SK-N-SH treated with all-trans-retinoic acid at 6 μM for 48 hours (cell line): ENCODE data around the gene PHF2.
A peak's percentile ranks its signal among the peaks of the same experiment; 100 is the strongest.

Experiments
- ATAC-seq: fragments of 200-7000 bp; cut with Tn5 transposase; 3 replicates; pipeline ENCODE4 v1.9.1; 2020; ENCODE audit warnings: mild to moderate bottlenecking, moderate library complexity
- ARNTL ChIP-seq: fragments of 450-650 bp; formaldehyde crosslinking; IDR thresholded peaks from 2 replicates; pipeline ENCODE4 v1.5.0; 2020; ENCODE audit warnings: low read depth, mild to moderate bottlenecking, moderate library complexity, borderline replicate concordance
- CSDC2 ChIP-seq: fragments of 250-450 bp; sonication (Bioruptor Pico); IDR thresholded peaks from 2 replicates; pipeline ENCODE4 v1.5.0; 2020; ENCODE audit warnings: mild to moderate bottlenecking, moderate library complexity
- CSRNP3 ChIP-seq: fragments of 250-450 bp; sonication (Bioruptor Pico); IDR thresholded peaks from 2 replicates; pipeline ENCODE4 v1.5.1; 2021; ENCODE audit warnings: mild to moderate bottlenecking, moderate library complexity
- ESRRG ChIP-seq: fragments of 250-450 bp; sonication (Bioruptor Pico); IDR thresholded peaks from 2 replicates; pipeline ENCODE4 v1.6.1; 2021; ENCODE audit warnings: mild to moderate bottlenecking
- GLIS3 ChIP-seq: fragments of 250-450 bp; sonication (Bioruptor Pico); IDR thresholded peaks from 2 replicates; pipeline ENCODE4 v1.5.0; 2020; ENCODE audit warnings: mild to moderate bottlenecking, moderate library complexity
- OSR1 ChIP-seq: fragments of 250-450 bp; sonication (Bioruptor Pico); IDR thresholded peaks from 2 replicates; pipeline ENCODE4 v1.8.0; 2022; ENCODE audit warnings: moderate library complexity, mild to moderate bottlenecking, inconsistent platforms
- POU6F1 ChIP-seq: fragments of 250-450 bp; sonication (Bioruptor Pico); IDR thresholded peaks from 2 replicates; pipeline ENCODE4 v1.8.0; 2021; ENCODE audit warnings: low read depth, mild to moderate bottlenecking, moderate library complexity, borderline replicate concordance
- PPARA ChIP-seq: fragments of 250-450 bp; sonication (Bioruptor Pico); IDR thresholded peaks from 2 replicates; pipeline ENCODE4 v1.5.0; 2020; ENCODE audit warnings: mild to moderate bottlenecking, borderline replicate concordance
- RARB ChIP-seq: fragments of 250-450 bp; sonication (Bioruptor Pico); IDR thresholded peaks from 2 replicates; pipeline ENCODE4 v1.8.0; 2021; ENCODE audit warnings: mild to moderate bottlenecking, moderate library complexity
- SNAI2 ChIP-seq: fragments of 250-450 bp; sonication (Bioruptor Pico); IDR thresholded peaks from 2 replicates; pipeline ENCODE4 v1.5.0; 2020; ENCODE audit warnings: mild to moderate bottlenecking, moderate library complexity
- TCF4 ChIP-seq: fragments of 250-450 bp; sonication (Bioruptor Pico); IDR thresholded peaks from 2 replicates; pipeline ENCODE4 v1.8.0; 2021; ENCODE audit warnings: mild to moderate bottlenecking, moderate library complexity, borderline replicate concordance
- TSHZ2 ChIP-seq: fragments of 250-450 bp; sonication (Bioruptor Pico); IDR thresholded peaks from 2 replicates; pipeline ENCODE4 v1.5.0; 2020; ENCODE audit warnings: mild to moderate bottlenecking, moderate library complexity
- ZC3H10 ChIP-seq: fragments of 250-450 bp; sonication (Bioruptor Pico); IDR thresholded peaks from 2 replicates; pipeline ENCODE4 v1.5.1; 2021; ENCODE audit warnings: mild to moderate bottlenecking, moderate library complexity
- ZFP30 ChIP-seq: fragments of 450-650 bp; formaldehyde crosslinking; IDR thresholded peaks from 2 replicates; pipeline ENCODE4 v1.5.0; 2022; ENCODE audit warnings: mild to moderate bottlenecking, moderate library complexity
- ZNF565 ChIP-seq: fragments of 450-650 bp; formaldehyde crosslinking; conservative IDR thresholded peaks from 2 replicates; pipeline ENCODE4 v1.5.0; 2020; ENCODE audit warnings: low read depth, mild to moderate bottlenecking, moderate library complexity
- ZNF70 ChIP-seq: fragments of 450-650 bp; formaldehyde crosslinking; IDR thresholded peaks from 2 replicates; pipeline ENCODE4 v1.5.0; 2020; ENCODE audit warnings: mild to moderate bottlenecking, moderate library complexity
- TF ChIP-seq, protein P1 (sequence below): fragments of 250-450 bp; sonication (Bioruptor Pico); IDR thresholded peaks from 2 replicates; pipeline ENCODE4 v1.8.0; 2020; ENCODE audit warnings: mild to moderate bottlenecking, moderate library complexity, borderline replicate concordance

PHF2 gene

GRCh38 chr9:93668261-93668871 is 92.0 kb downstream of the PHF2 start:
- no peak for ATAC-seq
- TF ChIP-seq POU6F1 (CRISPR knock-in tag) (no peak), ZFP30 (no peak), PPARA (no peak), ESRRG (CRISPR knock-in tag) (no peak), ZNF565 (CRISPR knock-in tag) (no peak), OSR1 (CRISPR knock-in tag) (no peak)
- TF ChIP-seq, protein P1, sequence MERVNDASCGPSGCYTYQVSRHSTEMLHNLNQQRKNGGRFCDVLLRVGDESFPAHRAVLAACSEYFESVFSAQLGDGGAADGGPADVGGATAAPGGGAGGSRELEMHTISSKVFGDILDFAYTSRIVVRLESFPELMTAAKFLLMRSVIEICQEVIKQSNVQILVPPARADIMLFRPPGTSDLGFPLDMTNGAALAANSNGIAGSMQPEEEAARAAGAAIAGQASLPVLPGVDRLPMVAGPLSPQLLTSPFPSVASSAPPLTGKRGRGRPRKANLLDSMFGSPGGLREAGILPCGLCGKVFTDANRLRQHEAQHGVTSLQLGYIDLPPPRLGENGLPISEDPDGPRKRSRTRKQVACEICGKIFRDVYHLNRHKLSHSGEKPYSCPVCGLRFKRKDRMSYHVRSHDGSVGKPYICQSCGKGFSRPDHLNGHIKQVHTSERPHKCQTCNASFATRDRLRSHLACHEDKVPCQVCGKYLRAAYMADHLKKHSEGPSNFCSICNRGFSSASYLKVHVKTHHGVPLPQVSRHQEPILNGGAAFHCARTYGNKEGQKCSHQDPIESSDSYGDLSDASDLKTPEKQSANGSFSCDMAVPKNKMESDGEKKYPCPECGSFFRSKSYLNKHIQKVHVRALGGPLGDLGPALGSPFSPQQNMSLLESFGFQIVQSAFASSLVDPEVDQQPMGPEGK (CRISPR knock-in tag): no peak

DNA sequence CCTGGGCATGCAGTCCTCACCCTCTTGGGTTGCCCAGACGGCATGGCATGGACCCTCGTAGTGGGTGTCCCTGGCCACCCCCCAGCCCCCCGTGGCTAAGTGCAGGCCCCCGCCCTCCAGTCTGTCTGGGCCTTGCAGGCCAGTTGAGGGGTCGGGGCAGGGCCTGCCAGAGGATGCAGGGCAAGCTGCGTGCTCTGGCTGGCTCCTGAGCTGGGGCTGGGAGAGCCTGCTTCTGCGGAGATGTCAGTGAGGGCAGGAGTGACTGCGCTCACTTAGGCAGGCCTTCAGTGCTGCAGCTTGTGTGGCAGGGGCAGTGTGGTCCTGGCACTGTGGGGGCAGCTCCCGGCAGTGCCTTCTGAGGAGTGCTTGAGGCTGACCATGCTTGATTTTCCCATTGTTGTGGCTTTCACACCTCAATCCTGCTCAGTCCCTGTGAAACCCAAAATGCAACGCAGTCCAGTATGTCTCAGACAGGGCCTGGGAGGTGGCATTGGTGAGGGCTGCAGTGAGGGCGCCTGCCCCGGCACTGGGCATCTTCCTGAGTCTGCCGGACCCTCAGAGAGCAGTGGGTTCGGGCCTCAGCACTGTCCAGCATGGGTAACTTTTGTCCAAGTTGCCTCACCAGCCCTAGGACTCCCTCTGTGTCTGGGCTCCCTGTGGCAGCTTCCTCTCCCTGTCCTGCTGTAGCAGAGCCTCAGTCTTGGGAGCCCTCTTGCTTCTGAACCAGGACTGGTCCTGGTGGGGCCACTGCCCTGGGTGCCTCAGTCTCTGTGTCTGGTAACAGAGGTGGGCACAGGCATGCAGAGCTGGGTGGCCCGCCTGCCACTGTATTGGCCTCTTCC is 93.0 kb downstream of the PHF2 start:
- ATAC-seq: peak; percentile 18
- TF ChIP-seq RARB (CRISPR knock-in tag) (no peak), GLIS3 (no peak), ZC3H10 (CRISPR knock-in tag) (no peak), CSDC2 (CRISPR knock-in tag) (no peak), TCF4 (CRISPR knock-in tag) (no peak), ZNF70 (CRISPR knock-in tag) (no peak), PPARA (no peak), TSHZ2 (CRISPR knock-in tag) (no peak), SNAI2 (CRISPR knock-in tag) (no peak), CSRNP3 (CRISPR knock-in tag) (no peak), POU6F1 (CRISPR knock-in tag) (no peak), ARNTL (CRISPR knock-in tag) (no peak), ZFP30 (no peak), ZNF565 (CRISPR knock-in tag) (no peak), OSR1 (CRISPR knock-in tag) (no peak), ESRRG (CRISPR knock-in tag) (no peak)
- TF ChIP-seq, protein P1 (CRISPR knock-in tag): no peak
- TF ChIP-seq, all 23 proteins: peak for 0
